Measurements from ENCODE around the gene TTC34.

Gene TTC34

GRCh38 chr1:2593251-2593878, 208.1 kb downstream of the TTC34 start:
- no peak for TF ChIP-seq PAX5 (IDR thresholded peaks at IDR 0.05; ENCODE audit: insufficient read depth, low read length, severe bottlenecking)
- FAIRE-seq (no peak), DNase-seq (ENCODE audit: insufficient read length, low spot score) (peak; percentile 11)

- DNase-seq (ENCODE audit: insufficient read length, low spot score), result no peak
- no peak for FAIRE-seq
- TF ChIP-seq POLR2A (IDR thresholded peaks at IDR 0.05; ENCODE audit: low read depth, low read length) (no peak), PAX5 (IDR thresholded peaks at IDR 0.05; ENCODE audit: insufficient read depth, low read length, severe bottlenecking) (no peak), POU2F2 (IDR thresholded peaks at IDR 0.05; ENCODE audit: low read depth, low read length) (no peak), TAF1 (IDR thresholded peaks at IDR 0.05; ENCODE audit: low read depth, low read length) (no peak)
Observed at GRCh38 chr1:2592672-2593071, 208.8 kb downstream of the TTC34 start.

GRCh38 chr1:2591581-2592261, 209.8 kb downstream of the TTC34 start:
- TF ChIP-seq SPI1 (IDR thresholded peaks at IDR 0.05; ENCODE audit: low read depth, low read length) (no peak), TAF1 (IDR thresholded peaks at IDR 0.05; ENCODE audit: low read depth, low read length) (no peak), POU2F2 (IDR thresholded peaks at IDR 0.05; ENCODE audit: low read depth, low read length) (no peak), POLR2A (IDR thresholded peaks at IDR 0.05; ENCODE audit: low read depth, low read length) (no peak), POLR2AphosphoS5 (IDR thresholded peaks at IDR 0.05; ENCODE audit: low read depth, low read length) (no peak)
- no peak for FAIRE-seq

GRCh38 chr1:2591233-2591580, 210.3 kb downstream of the TTC34 start:
- TF ChIP-seq POLR2AphosphoS5 (IDR thresholded peaks at IDR 0.05; ENCODE audit: low read depth, low read length) (no peak), POU2F2 (IDR thresholded peaks at IDR 0.05; ENCODE audit: low read depth, low read length) (no peak), PAX5 (IDR thresholded peaks at IDR 0.05; ENCODE audit: insufficient read depth, low read length, severe bottlenecking) (no peak), TAF1 (IDR thresholded peaks at IDR 0.05; ENCODE audit: low read depth, low read length) (no peak), SPI1 (IDR thresholded peaks at IDR 0.05; ENCODE audit: low read depth, low read length) (no peak), POLR2A (IDR thresholded peaks at IDR 0.05; ENCODE audit: low read depth, low read length) (no peak)
- FAIRE-seq, result no peak
- DNase-seq (ENCODE audit: insufficient read length, low spot score), result no peak

More at GRCh38 chr1:2591581-2592261, 209.8 kb downstream of the TTC34 start:
- no peak for DNase-seq (ENCODE audit: insufficient read length, low spot score)

GRCh38 chr1:2590233-2591141, 211.0 kb downstream of the TTC34 start:
- no peak for DNase-seq (ENCODE audit: insufficient read length, low spot score)
- TF ChIP-seq POLR2AphosphoS5 (IDR thresholded peaks at IDR 0.05; ENCODE audit: low read depth, low read length) (no peak), POLR2A (IDR thresholded peaks at IDR 0.05; ENCODE audit: low read depth, low read length) (no peak), SPI1 (IDR thresholded peaks at IDR 0.05; ENCODE audit: low read depth, low read length) (no peak)
- no peak for FAIRE-seq

GRCh38 chr1:2589431-2590232, 211.9 kb downstream of the TTC34 start:
- no peak for DNase-seq (ENCODE audit: insufficient read length, low spot score)
- TF ChIP-seq TAF1 (IDR thresholded peaks at IDR 0.05; ENCODE audit: low read depth, low read length) (no peak), POLR2A (IDR thresholded peaks at IDR 0.05; ENCODE audit: low read depth, low read length) (no peak), POLR2AphosphoS5 (IDR thresholded peaks at IDR 0.05; ENCODE audit: low read depth, low read length) (no peak), POU2F2 (IDR thresholded peaks at IDR 0.05; ENCODE audit: low read depth, low read length) (no peak), PAX5 (IDR thresholded peaks at IDR 0.05; ENCODE audit: insufficient read depth, low read length, severe bottlenecking) (no peak), SPI1 (IDR thresholded peaks at IDR 0.05; ENCODE audit: low read depth, low read length) (no peak)
- FAIRE-seq, result no peak

GRCh38 chr1:2588661-2589430, 212.6 kb downstream of the TTC34 start:
- FAIRE-seq (no peak), DNase-seq (ENCODE audit: insufficient read length, low spot score) (no peak)
- TF ChIP-seq PAX5 (IDR thresholded peaks at IDR 0.05; ENCODE audit: insufficient read depth, low read length, severe bottlenecking), result no peak
- TF ChIP-seq SPI1 (IDR thresholded peaks at IDR 0.05; ENCODE audit: low read depth, low read length), result no peak
- TF ChIP-seq TAF1 (IDR thresholded peaks at IDR 0.05; ENCODE audit: low read depth, low read length), result no peak
- no peak for TF ChIP-seq POLR2AphosphoS5 (IDR thresholded peaks at IDR 0.05; ENCODE audit: low read depth, low read length)
- no peak for TF ChIP-seq POLR2A (IDR thresholded peaks at IDR 0.05; ENCODE audit: low read depth, low read length)
- no peak for TF ChIP-seq POU2F2 (IDR thresholded peaks at IDR 0.05; ENCODE audit: low read depth, low read length)

GRCh38 chr1:2587860-2588571, 213.5 kb downstream of the TTC34 start:
- no peak for FAIRE-seq

More at GRCh38 chr1:2587860-2588571, 213.5 kb downstream of the TTC34 start:
- no peak for DNase-seq (ENCODE audit: insufficient read length, low spot score)
- TF ChIP-seq POU2F2 (IDR thresholded peaks at IDR 0.05; ENCODE audit: low read depth, low read length), result no peak
- TF ChIP-seq PAX5 (IDR thresholded peaks at IDR 0.05; ENCODE audit: insufficient read depth, low read length, severe bottlenecking), result no peak
- TF ChIP-seq POLR2A (IDR thresholded peaks at IDR 0.05; ENCODE audit: low read depth, low read length), result no peak
- TF ChIP-seq POLR2AphosphoS5 (IDR thresholded peaks at IDR 0.05; ENCODE audit: low read depth, low read length), result no peak
- TF ChIP-seq TAF1 (IDR thresholded peaks at IDR 0.05; ENCODE audit: low read depth, low read length), result no peak
- TF ChIP-seq SPI1 (IDR thresholded peaks at IDR 0.05; ENCODE audit: low read depth, low read length), result no peak
